T-cell (primary cell): ENCODE measurements around the gene CISTR. TPM values are rescaled to one million over a fixed set of nuclear protein-coding genes. Genes with fewer than 3 reads are reported as not detected.

Experiments
- ATAC-seq, 4 experiments: fragments of 200-7000 bp in 3 of 4; fragments of 150-1000 bp in 1 of 4; cut with Tn5 transposase; replicated peaks in 1 of 4; 1 replicate in 3 of 4; 2 replicates in 1 of 4; pipeline ENCODE4 v1.10.0; 2021; ENCODE audit warnings: moderate library complexity in 3 of 4, mild to moderate bottlenecking in 2 of 4, moderate number of reproducible peaks in 1 of 4
- CTCF ChIA-PET, 2 donors: fragments of 300-600 bp; sonication (Branson Sonifier 250); formaldehyde crosslinking; loops; one replicate each; lab custom pipeline; 2022; ENCODE audit warnings: antibody characterized with exemption in 2 of 2; lab: Charles Lee
- POLR2A ChIA-PET, 2 donors: fragments of 300-600 bp; sonication (Branson Sonifier 250); formaldehyde crosslinking; loops; one replicate each; lab custom pipeline; 2022; ENCODE audit warnings: antibody characterized with exemption in 2 of 2; lab: Charles Lee
- DNase-seq, 35 experiments: peaks; one replicate each; pipeline versions ENCODE4 v3.0.0 to v3.0.0-alpha.2; 2013 to 2023
- H3K27ac ChIP-seq: one replicate; pipeline ENCODE4 v1.5.1; 2013; ENCODE audit warnings: low read length
- H3K27me3 ChIP-seq, 2 experiments: replicated peaks in 1 of 2; 1 replicate in 1 of 2; 2 replicates in 1 of 2; pipeline versions ENCODE4 v1.6.1 to v1.7.0; 2013; ENCODE audit warnings: low read length in 1 of 2, mixed read lengths in 1 of 2; ENCODE audit not compliant: control insufficient read depth in 2 of 2, insufficient read depth in 2 of 2; ENCODE audit errors: extremely low read depth in 1 of 2
- H3K36me3 ChIP-seq, 2 donors: 1 replicate in 1 of 2; 2 replicates in 1 of 2; pipeline versions ENCODE4 v1.6.1 to v1.7.0; 2013; ENCODE audit warnings: low read length in 1 of 2; ENCODE audit not compliant: control insufficient read depth in 2 of 2, insufficient read depth in 1 of 2; ENCODE audit errors: extremely low read depth in 1 of 2
- H3K4me1 ChIP-seq, 2 experiments: 1 replicate in 1 of 2; 2 replicates in 1 of 2; pipeline versions ENCODE4 v1.6.1 to v1.7.0; 2013; ENCODE audit warnings: low read length in 2 of 2, mixed read lengths in 1 of 2; ENCODE audit not compliant: insufficient read depth in 2 of 2, control insufficient read depth in 1 of 2; ENCODE audit errors: extremely low read depth in 1 of 2
- H3K4me3 ChIP-seq, 2 donors: 1 replicate in 1 of 2; 2 replicates in 1 of 2; pipeline versions ENCODE4 v1.5.1 to v1.7.0; 2013; ENCODE audit warnings: mild to moderate bottlenecking in 2 of 2, low read length in 1 of 2, moderate library complexity in 1 of 2; ENCODE audit not compliant: control insufficient read depth in 1 of 2; ENCODE audit errors: extremely low read depth in 1 of 2
- H3K9me3 ChIP-seq: 2 replicates; pipeline ENCODE4 v1.7.0; 2013
- H3K27ac Mint-ChIP-seq, 2 donors: one replicate each; pipeline ENCODE4 v1.8.0; 2020 to 2021; ENCODE audit warnings: mild to moderate bottlenecking in 2 of 2, mixed read lengths in 2 of 2
- H3K27me3 Mint-ChIP-seq, 2 donors: one replicate each; pipeline ENCODE4 v1.8.0; 2021 to 2022; ENCODE audit warnings: mixed read lengths in 2 of 2
- H3K36me3 Mint-ChIP-seq: one replicate; pipeline ENCODE4 v1.8.0; 2021; ENCODE audit warnings: mixed read lengths
- H3K4me1 Mint-ChIP-seq, 3 donors: one replicate each; pipeline ENCODE4 v1.8.0; 2020 to 2022; ENCODE audit warnings: mixed read lengths in 3 of 3, mild to moderate bottlenecking in 1 of 3
- H3K4me3 Mint-ChIP-seq, 3 donors: one replicate each; pipeline ENCODE4 v1.8.0; 2020 to 2022; ENCODE audit warnings: mild to moderate bottlenecking in 3 of 3, mixed read lengths in 3 of 3, moderate library complexity in 3 of 3
- H3K9me3 Mint-ChIP-seq, 3 donors: one replicate each; pipeline ENCODE4 v1.8.0; 2020 to 2022; ENCODE audit warnings: mixed read lengths in 3 of 3
- WGBS: methylation state at CpG from one replicate; pipeline ENCODE4 v1.1.5; 2013; ENCODE audit warnings: missing lambda C conversion rate; ENCODE audit not compliant: insufficient coverage; 5-methylcytosine and 5-hydroxymethylcytosine counted together
- total RNA-seq, 35 experiments: library from RNA in 6 of 35; stranded (reverse) in 6 of 35; fragments of 120-200 nt in 1 of 35; gene quantifications; one replicate each; pipeline versions ENCODE4 v1.2.1 to v1.2.4 and lab custom pipeline; 2013 to 2026

Gene CISTR
- total RNA-seq, 5 donors from 2014 or later (not counting 1 experiment from before 2014, with no cell fraction given) = not detected

DNA sequence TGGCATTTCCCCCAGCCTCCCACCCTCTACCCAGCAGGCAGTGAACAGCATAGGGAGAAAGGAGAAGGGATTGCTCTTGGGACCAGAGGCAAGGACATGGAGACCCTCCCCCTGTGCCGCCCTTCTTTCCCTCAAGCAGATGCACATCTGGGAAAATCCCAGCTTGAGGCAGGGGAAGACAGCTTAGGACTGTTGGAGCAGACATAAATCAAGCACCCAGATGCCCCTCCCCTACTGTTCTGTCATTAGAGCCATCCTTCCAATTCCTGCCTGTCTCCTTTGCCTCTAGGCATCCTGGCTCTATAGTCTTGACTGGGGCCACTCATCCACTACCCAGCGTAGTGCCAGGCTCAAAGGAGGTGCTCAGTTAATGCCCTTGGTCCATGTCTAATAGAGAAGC, 7.5 kb upstream of the CISTR start:
- Mint-ChIP-seq H3K4me1 (peaks cover 5 to 21% (median 19%) of the 10 kb centered on the region in 3 donors), H3K4me3 (no peak overlapping the region), H3K9me3 (no peaks in the 10 kb centered on the region), H3K27ac (no peak overlapping the region), H3K27me3 (peaks cover 56 to 64% of the 10 kb centered on the region in 2 donors), H3K36me3 (no peaks in the 10 kb centered on the region)
- H3K36me3 ChIP-seq = no peaks in the 10 kb centered on the region
- POLR2A ChIA-PET = no interaction called here
- no peaks in the 10 kb centered on the region for H3K9me3 ChIP-seq
- DNase-seq (no peak), ATAC-seq (no peak)
- H3K4me3 ChIP-seq = no peak overlapping the region
- peaks cover 22 to 50% of the 10 kb centered on the region in 2 experiments for H3K27me3 ChIP-seq
- peaks cover 2 to 14% of the 10 kb centered on the region in 2 experiments for H3K4me1 ChIP-seq
- WGBS = 61% methylated on average over 2 of the region's 2 CpGs
- no peak overlapping the region for H3K27ac ChIP-seq
- CTCF ChIA-PET = no interaction called here

DNA sequence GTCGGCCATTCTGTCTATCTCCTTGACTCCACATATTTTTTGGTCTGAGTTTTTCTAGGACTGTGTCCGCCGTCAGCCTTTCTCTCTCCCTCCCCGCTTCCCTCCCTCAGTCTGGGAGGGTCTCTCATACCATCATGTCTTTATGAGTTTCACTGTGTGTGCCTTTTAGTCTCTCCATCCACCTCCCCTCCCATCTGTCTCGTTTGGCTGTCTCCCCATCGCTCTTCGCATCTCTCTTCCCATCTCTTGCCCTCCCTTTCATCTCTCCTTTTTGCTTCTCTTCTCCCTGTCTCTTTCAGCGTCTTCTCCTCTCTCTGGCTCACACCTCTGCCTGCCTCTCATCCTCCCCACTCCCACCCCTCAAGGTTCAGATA, 6.9 kb upstream of the CISTR start:
- no peak for ATAC-seq
- Histone ChIP-seq H3K27ac (no peak overlapping the region), H3K27me3 (peaks cover 20 to 47% of the 10 kb centered on the region in 2 experiments), H3K9me3 (no peaks in the 10 kb centered on the region), H3K4me1 (peaks cover 2 to 14% of the 10 kb centered on the region in 2 experiments), H3K4me3 (no peak overlapping the region), H3K36me3 (no peaks in the 10 kb centered on the region)
- Mint-ChIP-seq H3K9me3 (no peaks in the 10 kb centered on the region), H3K36me3 (no peaks in the 10 kb centered on the region), H3K4me3 (no peak overlapping the region), H3K27ac (peak overlapping the region in 1 of 2 donors; percentile 33), H3K27me3 (peaks cover 52 to 58% of the 10 kb centered on the region in 2 donors), H3K4me1 (peaks cover 5 to 21% (median 19%) of the 10 kb centered on the region in 3 donors)
- CTCF ChIA-PET = interaction anchor here in 1 of 2 donors (2.7 kb wide), 1 partner anchor 13 kb away, joined by 36 read pairs; no protein-coding TSS in a partner anchor
- POLR2A ChIA-PET = interaction anchor here in 1 of 2 donors (0.6 kb wide), 1 partner anchor 141 kb away, joined by 3 read pairs; no protein-coding TSS in a partner anchor
- DNase-seq = no peak
- WGBS = 59% methylated on average over 8 of the region's 8 CpGs

DNA sequence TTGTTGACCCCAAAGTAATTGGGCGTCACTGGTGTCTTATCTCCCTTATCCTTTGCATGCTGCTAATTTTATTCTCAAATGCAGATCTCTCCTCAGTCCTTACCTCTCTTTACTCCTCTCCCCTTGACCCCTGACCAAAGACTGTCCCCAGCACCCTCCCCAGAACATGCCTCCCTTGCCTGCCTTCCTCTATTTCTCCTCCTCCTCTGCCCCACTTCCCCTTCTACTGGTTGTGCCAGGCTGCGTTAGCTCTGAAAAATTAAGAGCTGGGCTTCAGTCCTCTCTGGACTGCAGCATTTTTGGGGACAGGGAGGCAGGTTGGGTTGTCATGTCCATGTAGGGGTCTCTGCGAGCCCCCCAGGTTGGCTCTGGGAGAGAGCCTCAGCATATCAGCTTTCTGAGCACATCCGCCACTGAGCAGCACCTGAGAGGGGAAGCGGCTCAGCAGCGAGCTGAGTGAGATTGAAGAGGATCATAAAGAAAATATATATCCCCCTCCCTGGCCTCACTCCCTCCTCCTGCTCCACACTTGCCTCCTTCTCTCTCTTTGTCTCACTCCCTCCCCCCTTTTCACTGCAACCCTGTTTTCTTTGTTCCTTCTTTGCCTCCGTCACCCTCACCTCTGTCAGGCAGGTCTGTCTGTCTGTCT, 6.4 kb upstream of the CISTR start:
- ChIA-PET CTCF (interaction anchor here in 1 of 2 donors (1.1 to 2.7 kb wide), 2 partner anchors 13 to 20 kb away, joined by 6 to 36 read pairs; no protein-coding TSS in a partner anchor), POLR2A (interaction anchor here in 1 of 2 donors (0.6 kb wide), 1 partner anchor 141 kb away, joined by 3 read pairs; no protein-coding TSS in a partner anchor)
- Mint-ChIP-seq H3K27me3 (peaks cover 47 to 53% of the 10 kb centered on the region in 2 donors), H3K4me1 (peaks cover 5 to 21% (median 19%) of the 10 kb centered on the region in 3 donors), H3K9me3 (no peaks in the 10 kb centered on the region), H3K4me3 (no peak overlapping the region), H3K27ac (peak overlapping the region in 1 of 2 donors; percentile 33), H3K36me3 (no peaks in the 10 kb centered on the region)
- H3K4me1 ChIP-seq = peaks cover 2 to 14% of the 10 kb centered on the region in 2 experiments
- H3K4me3 ChIP-seq = no peak overlapping the region
- 25% methylated on average over 2 of the region's 7 CpGs for WGBS
- DNase-seq = peak in 1 of 35 experiments; percentile 4
- no peak overlapping the region for H3K27ac ChIP-seq
- no peaks in the 10 kb centered on the region for H3K9me3 ChIP-seq
- no peaks in the 10 kb centered on the region for H3K36me3 ChIP-seq
- H3K27me3 ChIP-seq = peaks cover 21 to 48% of the 10 kb centered on the region in 2 experiments
- no peak for ATAC-seq

DNA sequence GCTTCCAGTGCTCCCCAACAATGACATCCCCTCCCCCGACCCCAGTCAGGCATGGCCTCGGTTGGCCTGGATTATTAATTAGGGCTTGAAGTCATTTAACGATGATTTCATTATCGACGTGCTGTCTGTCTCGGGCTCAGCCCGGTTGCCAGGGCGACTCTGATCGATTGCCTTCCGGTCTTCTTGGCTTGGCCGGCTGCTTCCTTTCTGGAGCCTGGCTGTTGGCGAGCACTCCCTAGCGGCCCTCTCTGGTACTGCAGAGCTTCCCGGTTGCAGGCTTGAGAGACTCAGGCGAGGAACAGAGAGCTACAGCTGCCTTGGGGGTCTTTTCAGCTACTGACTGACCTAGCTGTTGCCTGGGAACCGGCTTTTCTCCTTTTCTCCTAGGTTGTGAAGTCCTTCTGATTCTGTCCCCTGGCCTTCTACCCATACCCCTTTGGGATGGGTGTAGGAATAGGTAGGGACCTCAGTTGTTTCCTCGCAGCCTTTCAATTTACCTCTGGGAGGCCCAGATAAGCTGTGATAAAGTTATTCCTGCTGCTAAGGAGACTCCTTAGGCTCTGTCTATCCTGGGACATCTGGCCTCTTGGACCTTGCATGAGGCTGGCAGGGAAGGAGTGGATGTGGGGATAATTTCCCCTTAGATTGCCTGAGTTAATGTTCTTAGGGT, 5.5 kb upstream of the CISTR start:
- Histone ChIP-seq H3K27ac (no peak overlapping the region), H3K36me3 (no peaks in the 10 kb centered on the region), H3K27me3 (peaks cover 28 to 58% of the 10 kb centered on the region in 2 experiments), H3K4me3 (no peak overlapping the region), H3K9me3 (no peaks in the 10 kb centered on the region), H3K4me1 (peaks cover 2 to 15% of the 10 kb centered on the region in 2 experiments)
- POLR2A ChIA-PET = no interaction called here
- CTCF ChIA-PET = interaction anchor here (0.6 to 2.7 kb wide), 17 partner anchors 8 to 1222 kb away, joined by 3 to 36 read pairs (median 4); no protein-coding TSS in a partner anchor
- Mint-ChIP-seq H3K27me3 (peaks cover 42 to 45% of the 10 kb centered on the region in 2 donors), H3K9me3 (no peaks in the 10 kb centered on the region), H3K36me3 (no peaks in the 10 kb centered on the region), H3K27ac (no peak overlapping the region), H3K4me3 (peak overlapping the region in 1 of 3 donors; percentile 29), H3K4me1 (peaks cover 5 to 21% (median 19%) of the 10 kb centered on the region in 3 donors)
- ATAC-seq (peak; percentile 78 to 89 (median 80)), DNase-seq (peak; percentile 47 to 88 (median 72))
- WGBS = 10% methylated on average over 12 of the region's 17 CpGs

- peaks cover 4 to 22% of the 10 kb centered on the region in 2 experiments for H3K4me1 ChIP-seq
Measured at GRCh38 chr12:53756300-53757100, 4.7 kb upstream of the CISTR start.

More at GRCh38 chr12:53756300-53757100, 4.7 kb upstream of the CISTR start:
- WGBS = 79% methylated on average over 2 of the region's 5 CpGs
- H3K27ac Mint-ChIP-seq = no peak overlapping the region
- no peaks in the 10 kb centered on the region for H3K36me3 ChIP-seq
- no peak overlapping the region for H3K27ac ChIP-seq
- DNase-seq (peak in 1 of 35 experiments; percentile 5), ATAC-seq (no peak)
- H3K9me3 ChIP-seq = no peaks in the 10 kb centered on the region
- H3K4me3 Mint-ChIP-seq = peak overlapping the region in 1 of 3 donors; percentile 29
- no peaks in the 10 kb centered on the region for H3K36me3 Mint-ChIP-seq
- H3K27me3 Mint-ChIP-seq = peaks cover 38 to 41% of the 10 kb centered on the region in 2 donors
- no peaks in the 10 kb centered on the region for H3K9me3 Mint-ChIP-seq
- H3K4me1 Mint-ChIP-seq = peaks cover 5 to 21% (median 19%) of the 10 kb centered on the region in 3 donors
- peaks cover 27 to 64% of the 10 kb centered on the region in 2 experiments for H3K27me3 ChIP-seq
- H3K4me3 ChIP-seq = no peak overlapping the region
- ChIA-PET POLR2A (no interaction called here), CTCF (interaction anchor here (0.6 to 2.7 kb wide), 13 partner anchors 9 to 1223 kb away, joined by 3 to 36 read pairs (median 5); no protein-coding TSS in a partner anchor)
